MV-4-11 (cell line): ENCODE data around the gene RETREG1.
"Not testable (repeated sequence)": the region's sequence is repeated elsewhere in the genome, so short reads cannot be mapped to it uniquely, and the experiment has no call there.

Source experiments
- DNase-seq: peaks from one replicate; lab custom pipeline; 2025; lab: John Stamatoyannopoulos, UW

The RETREG1 gene

DNA sequence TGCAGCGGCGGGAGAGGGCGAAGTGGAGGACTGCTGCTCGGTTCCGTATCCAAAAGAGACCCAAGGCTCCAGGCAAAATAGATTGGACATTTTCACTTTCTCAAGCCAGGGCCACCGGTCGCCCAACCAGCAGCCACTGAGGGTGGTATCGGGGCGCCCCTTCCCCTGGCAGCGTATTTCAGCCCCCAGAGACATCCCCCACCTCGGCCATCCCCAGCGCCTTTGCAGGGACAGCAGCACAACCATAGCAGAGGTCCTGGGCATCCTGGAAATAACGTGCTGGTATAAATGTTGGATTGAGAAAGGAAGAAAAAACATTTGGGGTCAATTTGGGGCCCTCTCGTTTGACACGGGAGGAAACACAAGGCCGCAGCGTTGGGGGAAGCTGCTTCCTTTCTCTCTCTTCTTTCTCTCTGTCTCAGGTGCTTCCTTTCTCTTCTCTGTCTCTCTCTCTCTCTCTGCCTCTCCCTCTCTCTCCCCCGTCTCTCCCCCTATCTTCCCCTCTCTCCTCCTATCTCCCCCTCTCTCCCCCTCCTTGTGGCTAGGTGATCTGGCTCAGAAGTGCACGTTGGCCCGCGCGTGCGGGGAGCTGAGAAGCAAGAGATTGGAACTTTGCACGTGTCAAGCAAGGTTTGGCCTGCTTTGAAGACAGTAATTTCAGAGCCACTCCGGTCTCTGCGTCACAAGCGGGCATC lies 624 bp upstream of the RETREG1 start:
- DNase-seq: no peak

DNA sequence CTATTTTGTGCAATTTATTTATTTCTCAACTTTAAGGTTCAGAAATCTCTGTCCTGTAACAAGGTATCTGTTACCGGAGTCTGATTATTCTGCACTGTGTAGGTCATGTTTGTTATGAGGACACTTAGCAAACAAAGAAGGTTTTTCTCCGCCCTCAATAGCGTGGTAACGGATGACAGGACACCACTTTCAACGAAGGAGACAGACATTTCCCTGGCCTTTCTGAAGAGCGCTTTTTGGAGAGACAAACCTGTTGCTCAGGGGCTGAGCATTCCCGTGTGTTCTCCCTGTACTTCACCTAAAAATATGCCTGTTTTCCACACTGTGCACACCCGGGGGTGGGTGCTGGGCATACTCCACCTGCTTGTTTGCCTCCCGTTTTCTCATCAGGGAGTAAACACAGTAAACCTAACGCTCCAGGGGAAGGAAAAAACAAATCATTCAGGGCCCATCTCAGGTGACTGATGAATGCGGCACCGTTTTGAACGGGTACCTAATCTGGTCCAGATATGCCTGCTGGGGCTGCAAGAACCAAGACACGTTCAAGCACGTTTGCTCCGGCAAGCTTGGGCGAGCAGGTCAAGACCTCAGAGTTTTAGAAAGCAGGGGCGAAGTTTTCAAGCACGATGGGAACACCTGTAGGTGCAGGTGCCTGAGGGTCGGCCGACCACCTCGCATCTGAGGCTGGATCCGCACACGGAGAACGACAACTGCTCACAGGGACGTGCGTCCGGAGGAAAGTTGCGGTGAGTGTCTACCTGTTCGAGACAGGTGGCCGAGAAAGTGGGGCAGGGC lies 859 bp downstream of the RETREG1 start:
- DNase-seq: no peak

DNA sequence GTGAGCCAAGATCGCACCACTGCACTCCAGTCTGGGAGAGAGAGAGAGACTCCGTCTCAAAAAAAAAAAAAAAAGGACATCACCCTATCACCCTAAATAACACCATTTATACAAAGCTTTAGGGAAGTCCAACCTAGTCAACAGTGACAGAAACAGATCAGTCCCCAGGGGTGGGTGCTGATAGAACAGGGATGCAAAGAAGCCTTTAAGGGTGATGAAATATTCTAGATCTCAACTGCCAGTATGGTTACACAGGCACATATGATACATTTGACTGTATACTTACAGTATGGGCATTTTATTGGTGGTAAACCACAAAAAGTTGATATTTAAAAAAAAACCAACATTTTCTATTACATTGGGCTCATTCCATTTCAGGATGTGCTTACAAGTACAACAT lies 4.8 kb downstream of the RETREG1 start:
- DNase-seq: peak; percentile 86

DNA sequence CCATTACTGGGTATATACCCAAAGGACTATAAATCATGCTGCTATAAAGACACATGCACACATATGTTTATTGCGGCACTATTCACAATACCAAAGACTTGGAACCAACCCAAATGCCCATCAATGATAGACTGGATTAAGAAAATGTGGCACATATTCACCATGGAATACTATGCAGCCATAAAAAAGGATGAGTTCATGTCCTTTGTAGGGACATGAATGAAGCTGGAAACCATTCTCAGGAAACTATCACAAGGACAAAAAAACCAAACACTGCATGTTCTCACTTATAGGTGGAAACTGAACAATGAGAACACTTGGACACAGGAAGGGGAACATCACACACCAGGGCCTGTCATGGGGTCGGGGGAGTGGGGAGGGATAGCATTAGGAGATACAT lies 5.9 kb downstream of the RETREG1 start:
- DNase-seq: not testable (repeated sequence)

DNA sequence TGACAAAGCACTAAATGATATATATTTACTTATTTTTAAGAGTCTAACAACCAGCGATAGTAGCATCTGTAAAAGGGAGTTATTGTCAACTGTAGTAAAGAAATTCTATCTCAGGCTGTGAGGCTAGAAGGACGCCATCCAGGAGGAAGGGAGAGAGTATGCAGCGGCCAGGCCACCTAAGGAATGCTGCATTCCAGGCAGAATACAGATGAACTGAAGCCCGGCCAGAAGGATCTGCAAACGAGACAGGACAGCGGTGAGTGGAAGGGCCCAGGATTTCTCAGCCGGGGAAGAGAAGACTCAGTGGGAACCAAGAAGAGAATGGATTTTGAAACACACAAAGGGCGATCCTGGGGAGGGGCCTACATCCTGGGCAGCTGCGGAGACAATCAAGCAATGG lies 7.4 kb downstream of the RETREG1 start:
- DNase-seq: no peak

DNA sequence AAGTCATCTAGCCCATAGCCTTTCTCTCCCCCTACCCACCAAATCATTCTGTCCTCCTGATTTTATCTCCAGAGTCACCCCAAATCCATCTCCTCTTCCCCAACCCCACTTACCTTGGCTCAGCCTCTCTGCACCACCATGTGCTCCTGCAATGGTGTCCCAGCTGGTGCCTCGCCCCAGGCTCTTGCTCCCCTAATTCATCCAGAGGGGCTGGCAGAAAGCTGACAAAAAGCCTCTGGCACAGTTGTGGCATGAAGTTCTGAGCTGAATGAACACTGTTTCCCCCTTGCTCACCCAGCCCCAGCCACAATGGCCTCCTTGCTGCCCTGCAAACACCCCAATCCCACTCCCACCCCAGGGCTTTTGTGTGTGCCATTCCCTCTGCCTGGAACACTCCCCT lies 10.2 kb downstream of the RETREG1 start:
- DNase-seq: no peak

DNA sequence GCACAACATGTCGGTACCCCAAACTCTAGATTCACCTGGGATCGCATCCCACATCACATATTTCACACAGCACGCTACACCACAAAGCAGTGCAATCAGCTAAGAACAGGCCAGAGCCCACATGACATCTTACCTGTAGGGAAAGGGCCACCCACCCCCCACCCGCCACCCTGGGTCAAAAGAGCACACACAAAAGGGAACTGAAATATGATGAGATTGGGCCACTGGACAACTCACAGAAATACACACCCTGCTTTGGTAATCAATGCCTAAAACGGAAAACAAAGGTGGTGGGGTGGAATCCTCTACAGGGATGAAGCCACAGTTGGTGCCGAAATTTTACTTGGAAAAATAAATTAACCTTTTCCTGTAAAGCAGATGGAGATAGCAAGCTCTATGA lies 13.1 kb downstream of the RETREG1 start:
- no peak for DNase-seq

DNA sequence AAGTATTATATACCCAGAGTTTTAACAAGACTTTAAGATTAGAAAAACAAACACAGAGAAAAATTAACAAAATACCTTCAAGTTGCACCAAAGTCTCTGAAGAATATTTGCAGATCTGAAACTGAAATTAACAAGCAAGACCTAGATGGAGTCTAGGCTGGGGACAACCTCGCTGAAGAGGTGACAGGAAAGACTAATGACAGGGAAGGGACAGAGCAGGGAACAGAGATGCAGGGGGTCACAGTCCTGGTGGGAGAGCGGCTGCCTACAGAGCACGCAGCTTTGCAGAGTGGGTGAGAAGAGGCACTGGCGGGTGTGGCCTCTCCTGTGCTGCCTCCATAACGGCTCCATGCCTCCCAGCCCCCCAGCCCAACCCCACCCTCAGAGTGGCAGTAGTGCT lies 13.5 kb downstream of the RETREG1 start:
- no peak for DNase-seq

DNA sequence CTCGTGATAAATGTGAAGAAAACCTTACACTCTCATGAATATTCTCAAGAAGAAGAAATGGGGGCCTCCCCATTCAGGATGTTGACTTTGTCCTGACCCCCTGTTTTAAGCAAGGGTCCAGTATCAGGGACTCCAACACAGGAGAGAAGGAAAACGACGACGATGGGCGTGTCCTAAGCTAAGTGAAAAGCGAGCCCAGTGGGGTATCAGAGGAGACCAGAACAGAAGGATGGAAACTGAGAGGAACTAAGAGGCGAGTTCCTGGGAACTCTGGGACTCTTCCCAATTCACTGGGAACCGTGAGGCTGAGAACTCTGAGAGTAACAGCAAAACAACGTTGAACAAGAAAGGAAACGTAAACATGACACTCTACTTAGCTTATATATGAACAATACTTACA lies 14.6 kb downstream of the RETREG1 start:
- DNase-seq: no peak

DNA sequence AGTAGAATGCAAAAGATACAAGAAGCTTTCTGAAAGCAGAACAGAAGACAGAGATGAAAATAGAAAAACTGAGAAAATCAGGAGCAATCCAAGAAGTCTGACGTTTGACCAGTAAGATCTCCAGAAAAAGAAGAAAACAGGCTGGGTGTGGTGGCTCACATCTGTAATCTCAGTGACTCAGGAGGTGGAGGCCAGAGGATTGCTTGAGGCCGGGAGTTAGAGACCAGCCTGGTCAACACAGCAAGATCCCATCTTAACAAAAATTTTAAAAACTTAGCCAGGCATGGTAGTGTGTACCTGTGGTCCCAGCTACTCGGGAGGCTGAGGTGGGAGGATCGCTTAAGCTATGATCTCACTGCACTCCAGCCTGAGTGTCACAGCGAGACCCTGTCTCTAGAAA lies 15.9 kb downstream of the RETREG1 start:
- DNase-seq: no peak

DNA sequence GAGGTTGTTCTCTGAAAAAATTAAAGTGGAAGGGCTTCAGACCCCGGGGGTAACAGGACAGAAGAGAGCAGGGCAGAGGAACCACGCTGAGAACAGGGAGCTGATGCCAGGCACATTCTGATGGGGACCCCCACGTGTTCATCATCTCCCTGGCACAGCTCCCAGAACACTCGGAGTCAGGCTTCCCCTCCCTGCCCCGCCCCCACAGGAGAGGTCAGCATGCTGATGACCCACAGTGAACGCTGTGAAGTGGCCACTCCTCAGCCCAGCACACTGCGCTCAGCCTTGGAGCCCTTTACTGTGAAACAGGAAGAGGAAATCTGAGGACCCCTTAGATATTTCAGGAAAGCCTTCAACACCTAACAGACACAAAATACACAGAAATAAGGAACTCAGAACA lies 16.4 kb downstream of the RETREG1 start:
- DNase-seq: peak; percentile 12

DNA sequence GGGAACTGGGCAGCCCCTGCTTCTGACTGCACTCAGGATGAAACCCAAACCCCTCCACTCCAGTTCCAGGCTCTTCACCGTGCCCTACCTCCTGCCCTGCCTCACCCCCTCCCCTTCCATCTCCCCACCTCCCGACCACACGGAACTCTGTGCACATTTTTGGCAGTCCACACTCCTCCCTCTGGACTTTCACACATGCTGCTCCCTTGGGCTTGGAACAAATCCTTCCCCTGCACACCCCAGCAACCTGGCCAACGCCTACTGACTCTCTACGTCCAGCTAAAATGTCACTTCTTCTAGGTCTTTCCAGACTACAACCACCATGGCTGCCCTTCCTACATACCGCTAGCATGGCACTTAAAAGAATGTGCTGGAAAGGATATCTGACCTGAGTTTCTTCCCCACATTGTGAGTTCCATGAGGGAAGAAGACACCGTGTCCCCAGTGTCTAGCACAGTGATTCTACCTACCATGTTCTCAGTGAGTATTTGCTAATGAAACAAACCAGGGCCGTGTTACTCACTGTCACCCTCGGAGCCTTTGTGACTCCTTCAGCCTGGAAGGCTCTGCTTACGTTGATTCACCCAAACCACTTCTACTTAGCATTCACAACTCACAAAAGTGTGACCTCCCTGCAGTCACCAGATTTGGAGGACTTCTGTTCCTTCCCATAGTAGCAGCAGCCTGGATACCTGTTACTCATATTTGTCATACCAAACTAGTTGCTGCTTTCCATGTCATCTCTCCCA lies 18.7 kb downstream of the RETREG1 start:
- no peak for DNase-seq

DNA sequence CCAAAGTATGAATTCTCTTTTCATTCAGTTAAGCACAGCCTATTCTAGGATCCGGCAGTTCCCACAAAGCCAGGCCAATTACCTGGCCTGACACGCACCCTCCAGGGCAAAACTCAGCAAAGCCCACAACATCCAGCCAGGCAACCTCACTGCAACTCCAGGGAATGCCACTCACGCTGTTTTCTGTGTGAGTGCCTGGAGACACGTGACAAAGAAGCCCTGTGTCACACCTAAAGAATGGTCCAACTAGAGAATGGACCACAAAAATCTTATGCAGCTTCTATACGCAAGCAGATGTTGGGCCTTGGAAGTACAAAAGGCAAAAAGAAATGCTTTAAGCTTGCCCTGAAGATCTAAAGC lies 20.2 kb downstream of the RETREG1 start:
- no peak for DNase-seq

DNA sequence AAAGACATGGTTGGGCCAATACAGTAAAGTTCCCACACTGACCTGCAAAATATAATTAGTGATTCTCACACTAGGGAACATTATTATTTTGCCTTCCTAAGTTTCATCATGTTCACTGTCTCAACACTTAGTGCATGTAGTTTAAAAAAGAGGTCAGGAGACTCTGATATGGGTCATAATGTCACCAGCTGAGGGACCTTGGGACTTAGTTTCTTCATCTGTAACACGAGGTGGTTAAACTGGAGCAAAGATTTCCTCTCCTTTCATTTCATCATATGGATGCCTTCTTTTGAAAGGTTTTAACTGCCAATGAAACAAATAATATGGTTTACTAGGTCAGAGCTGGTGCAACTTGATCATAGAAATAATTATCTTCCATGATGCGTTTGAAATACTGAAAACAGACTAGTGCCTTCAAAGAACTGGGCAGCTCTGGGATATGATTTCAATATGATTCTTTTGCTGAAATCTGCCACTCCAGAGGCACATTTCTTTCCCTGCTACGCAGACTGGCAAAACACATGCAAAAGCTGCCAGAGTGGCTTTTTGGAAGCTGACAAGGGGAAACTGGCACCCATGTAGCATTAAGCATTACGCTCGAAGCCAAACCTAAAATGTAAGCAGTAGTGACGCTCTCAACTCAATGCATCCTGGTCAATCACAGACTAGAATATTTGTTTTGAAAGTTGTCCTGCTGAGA lies 20.8 kb downstream of the RETREG1 start:
- DNase-seq: no peak

DNA sequence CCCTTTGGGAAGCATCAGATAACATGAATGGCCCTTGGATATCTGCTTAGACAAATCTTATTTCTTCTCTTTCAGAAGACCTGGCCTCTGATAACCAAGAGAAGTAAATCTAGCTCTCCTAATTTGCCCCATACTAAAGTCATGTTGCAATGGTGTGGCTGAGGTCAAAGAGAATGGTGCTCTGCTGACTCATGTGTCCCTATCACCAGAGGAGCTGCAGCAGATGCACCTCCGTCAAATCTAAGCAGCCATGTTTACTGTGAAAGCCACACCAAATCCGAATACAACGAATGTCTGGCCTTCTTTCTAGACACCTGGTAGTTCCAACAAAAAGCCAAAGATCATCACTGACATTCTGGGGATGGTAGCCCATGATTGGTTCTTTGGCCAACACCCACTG lies 23.2 kb downstream of the RETREG1 start:
- peak; percentile 57 for DNase-seq

DNA sequence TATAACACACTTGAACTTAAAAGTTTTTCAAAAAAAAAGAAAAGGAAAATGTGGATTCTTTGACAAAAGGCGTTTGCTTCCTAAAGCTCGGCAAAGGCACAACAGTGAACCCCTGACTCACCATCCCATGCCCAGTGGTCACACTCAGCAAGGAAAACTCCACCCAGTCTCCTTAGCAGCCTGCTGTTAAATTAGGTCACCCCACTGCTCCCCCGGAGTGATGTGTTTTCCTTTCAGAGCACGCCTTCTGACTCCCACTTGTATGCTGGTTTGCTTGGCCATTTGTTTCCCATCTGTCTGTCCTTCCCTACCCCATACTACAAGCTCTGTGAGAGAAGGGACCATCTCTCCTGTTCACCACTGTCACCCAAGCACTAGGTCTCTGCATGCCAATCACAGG lies 23.8 kb downstream of the RETREG1 start:
- no peak for DNase-seq

DNA sequence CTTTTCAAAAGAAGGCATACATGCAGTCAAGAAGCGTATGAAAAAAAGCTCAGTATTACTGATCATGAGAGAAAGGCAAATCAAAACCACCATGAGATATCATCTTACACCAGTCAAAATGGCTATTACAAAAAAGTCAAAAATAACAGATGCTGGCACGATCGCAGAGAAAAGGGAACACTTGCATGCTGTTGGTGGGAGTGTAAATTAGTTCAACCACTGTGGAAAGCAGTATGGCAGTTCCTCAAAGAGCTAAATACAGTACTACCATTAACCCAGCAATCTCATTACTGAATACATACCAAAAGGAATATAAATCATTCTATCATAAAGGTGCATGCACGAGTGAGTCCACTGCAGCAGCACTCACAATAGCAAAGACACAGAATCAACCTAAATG lies 24.5 kb downstream of the RETREG1 start:
- peak; percentile 14 for DNase-seq

DNA sequence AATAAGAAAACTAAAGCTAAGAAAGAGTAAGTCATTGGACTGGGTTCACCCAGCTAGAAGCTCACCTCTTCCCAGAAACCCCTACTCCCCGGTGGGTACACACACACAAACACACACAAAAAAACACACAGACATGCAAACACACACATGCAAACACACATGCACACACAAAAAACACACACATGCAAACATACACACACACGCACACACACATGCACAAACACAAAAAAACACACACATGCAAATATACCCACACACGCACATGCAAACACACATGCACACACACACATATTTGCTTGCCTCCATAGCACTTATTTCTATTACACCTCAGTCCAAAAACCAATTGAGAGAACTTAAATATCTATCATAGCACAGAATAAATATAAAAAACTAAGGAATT lies 26.1 kb downstream of the RETREG1 start:
- no peak for DNase-seq

DNA sequence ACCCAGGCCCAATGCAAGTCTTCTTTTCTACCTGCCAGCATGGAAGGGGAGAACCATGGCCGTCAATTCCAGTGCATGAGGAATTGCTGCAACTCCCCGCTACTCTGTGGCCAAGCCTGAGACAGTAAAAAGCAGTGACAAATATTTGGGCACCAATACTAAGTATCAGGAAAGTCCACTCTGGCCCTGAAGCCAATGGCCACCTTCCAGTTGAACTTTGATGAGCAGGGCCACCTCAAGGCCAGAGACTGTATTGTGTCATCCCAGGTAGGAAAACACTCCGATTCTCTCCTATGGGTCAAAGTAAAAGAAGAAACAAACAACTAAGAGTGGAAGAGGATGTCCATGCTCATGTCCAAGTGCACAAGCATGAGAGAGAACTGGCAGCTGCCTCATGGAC lies 27.1 kb downstream of the RETREG1 start:
- no peak for DNase-seq

DNA sequence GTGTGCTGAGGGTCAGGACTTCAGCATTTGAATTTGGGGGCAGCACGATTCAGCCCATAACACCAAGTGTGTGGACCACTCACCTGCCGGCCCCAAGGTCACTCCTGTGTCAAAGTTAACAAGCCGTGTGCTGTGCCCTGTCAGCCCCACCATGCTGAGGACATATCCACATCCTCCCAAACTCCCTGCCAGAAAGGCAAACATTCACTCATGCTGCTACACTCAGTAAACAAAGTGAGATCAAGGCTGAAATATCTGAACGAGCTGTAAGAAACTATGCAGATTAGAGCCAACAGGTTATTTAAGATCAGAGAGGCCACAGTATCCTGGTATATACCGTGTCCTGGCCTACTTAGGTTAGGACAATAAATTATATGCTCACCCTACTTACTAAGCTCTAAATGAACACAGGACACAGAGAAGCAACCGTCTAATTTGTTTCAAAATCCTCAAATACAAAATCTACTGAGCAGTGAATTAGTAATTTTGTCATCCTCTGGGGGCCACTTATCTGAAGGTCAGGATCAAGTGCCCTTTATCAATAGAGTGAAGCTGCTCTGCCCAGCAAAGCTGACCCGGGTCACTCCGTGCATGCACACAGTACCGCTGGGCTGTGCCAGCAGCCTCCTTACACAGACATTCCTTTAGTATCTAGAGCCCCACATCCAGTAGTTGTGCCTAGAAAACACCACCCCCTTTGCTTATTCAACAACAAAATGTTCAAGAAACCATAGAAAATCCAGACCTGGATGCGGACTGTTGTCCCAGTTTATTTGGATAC lies 28.2 kb downstream of the RETREG1 start:
- DNase-seq: no peak

DNA sequence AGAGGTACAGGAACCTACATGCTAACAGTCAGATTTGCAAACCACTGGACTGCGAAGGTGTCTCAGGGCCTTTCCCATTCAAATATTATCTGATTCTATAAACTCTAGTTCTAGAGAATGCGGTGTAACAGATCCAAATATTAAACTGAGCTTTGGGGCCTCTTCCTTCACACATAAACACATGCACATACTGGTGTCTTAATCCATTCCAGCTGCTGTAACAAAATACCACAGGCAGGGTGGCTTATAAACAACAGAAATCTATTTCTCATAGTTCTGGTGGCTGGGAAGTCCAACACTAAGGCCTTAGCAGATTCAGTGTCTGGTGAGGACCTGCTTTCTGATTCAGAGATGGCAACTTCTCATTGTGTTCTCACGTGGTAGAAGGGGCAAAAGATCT lies 30.2 kb downstream of the RETREG1 start:
- DNase-seq: no peak
